IMR-90 (cell line): ENCODE measurements around the gene IFITM10.

Source experiments
- POLR2A ChIP-seq: IDR thresholded peaks from 2 replicates; pipeline ENCODE4 v1.6.1; 2012; ENCODE audit warnings: mild to moderate bottlenecking, low read depth, low read length
- RAD21 ChIP-seq: IDR thresholded peaks from 2 replicates; pipeline ENCODE4 v1.6.1; 2012; ENCODE audit warnings: low read length, improper control_type of control experiment
- RFX5 ChIP-seq: IDR thresholded peaks from 2 replicates; pipeline ENCODE4 v1.8.0; 2012; ENCODE audit warnings: low read depth, mild to moderate bottlenecking, low read length, moderate library complexity
- TF ChIP-seq, protein P1 (sequence below): conservative IDR thresholded peaks from 2 replicates; pipeline ENCODE4 v1.5.1; 2012; ENCODE audit warnings: mild to moderate bottlenecking, low read depth, low read length, improper control_type of control experiment

DNA sequence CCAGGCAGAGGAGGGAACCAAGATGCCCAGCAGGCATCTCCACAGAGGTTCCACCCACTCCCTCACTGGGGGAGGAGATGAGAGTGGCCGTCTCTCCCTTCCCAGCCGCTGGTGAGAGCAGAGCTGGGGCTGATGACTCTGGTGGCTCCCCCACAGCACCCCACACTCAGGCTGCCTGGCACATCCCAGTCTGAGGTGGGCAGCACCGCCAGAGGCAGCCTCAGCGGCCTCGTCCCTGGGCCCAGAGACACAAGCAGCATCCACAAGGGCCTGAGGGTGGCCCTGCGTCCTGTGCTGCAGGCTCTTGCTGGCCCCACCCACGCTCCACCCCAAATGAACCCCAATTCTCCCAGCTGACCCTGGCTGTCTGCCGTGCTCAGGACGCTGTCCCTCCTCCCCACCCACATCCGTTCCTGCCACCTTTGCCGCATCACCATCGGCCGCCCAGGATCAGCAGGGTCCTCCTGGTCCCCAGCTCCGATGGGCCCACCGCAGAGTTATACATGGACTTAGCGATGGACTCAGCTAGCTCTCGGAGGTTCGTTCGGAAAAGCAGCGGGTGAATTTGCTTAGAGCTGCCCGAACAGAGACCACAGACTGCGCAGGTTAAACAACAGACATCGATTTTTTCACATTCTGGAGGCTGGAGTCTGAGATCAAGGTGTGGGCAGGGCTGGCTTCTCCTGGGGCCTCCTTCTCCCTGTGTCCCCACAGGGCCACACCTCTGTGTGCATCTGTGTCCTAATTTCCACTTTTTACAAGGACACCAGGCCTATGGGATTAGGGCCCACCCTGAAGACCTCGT lies 33.5 kb upstream of the IFITM10 start:
- no peak for TF ChIP-seq RFX5
- TF ChIP-seq, protein P1, sequence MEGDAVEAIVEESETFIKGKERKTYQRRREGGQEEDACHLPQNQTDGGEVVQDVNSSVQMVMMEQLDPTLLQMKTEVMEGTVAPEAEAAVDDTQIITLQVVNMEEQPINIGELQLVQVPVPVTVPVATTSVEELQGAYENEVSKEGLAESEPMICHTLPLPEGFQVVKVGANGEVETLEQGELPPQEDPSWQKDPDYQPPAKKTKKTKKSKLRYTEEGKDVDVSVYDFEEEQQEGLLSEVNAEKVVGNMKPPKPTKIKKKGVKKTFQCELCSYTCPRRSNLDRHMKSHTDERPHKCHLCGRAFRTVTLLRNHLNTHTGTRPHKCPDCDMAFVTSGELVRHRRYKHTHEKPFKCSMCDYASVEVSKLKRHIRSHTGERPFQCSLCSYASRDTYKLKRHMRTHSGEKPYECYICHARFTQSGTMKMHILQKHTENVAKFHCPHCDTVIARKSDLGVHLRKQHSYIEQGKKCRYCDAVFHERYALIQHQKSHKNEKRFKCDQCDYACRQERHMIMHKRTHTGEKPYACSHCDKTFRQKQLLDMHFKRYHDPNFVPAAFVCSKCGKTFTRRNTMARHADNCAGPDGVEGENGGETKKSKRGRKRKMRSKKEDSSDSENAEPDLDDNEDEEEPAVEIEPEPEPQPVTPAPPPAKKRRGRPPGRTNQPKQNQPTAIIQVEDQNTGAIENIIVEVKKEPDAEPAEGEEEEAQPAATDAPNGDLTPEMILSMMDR: no peak
- TF ChIP-seq RAD21: no peak
- TF ChIP-seq POLR2A: no peak
